BE2C (cell line): Measurements from ENCODE around the gene GALNT8.

Source experiments
- DNase-seq: peaks from one replicate; pipeline ENCODE4 v3.0.0-alpha.2; 2020
- H3K27me3 ChIP-seq: fragments of 250-450 bp; sonication (Bioruptor Pico); 2 replicates; pipeline ENCODE4 v1.5.1; 2020; ENCODE audit warnings: mild to moderate bottlenecking
- H3K36me3 ChIP-seq: fragments of 250-450 bp; sonication (Bioruptor Pico); 2 replicates; pipeline ENCODE4 v1.5.1; 2020; ENCODE audit warnings: mild to moderate bottlenecking
- H3K4me1 ChIP-seq: fragments of 250-450 bp; sonication (Bioruptor Pico); 2 replicates; pipeline ENCODE4 v1.5.1; 2020
- H3K4me3 ChIP-seq: 2 replicates; pipeline ENCODE4 v1.5.1; 2011; ENCODE audit warnings: low read depth, low read length
- H3K9me3 ChIP-seq: fragments of 250-450 bp; sonication (Bioruptor Pico); 2 replicates; pipeline ENCODE4 v1.5.1; 2020
- CTCF ChIP-seq: IDR thresholded peaks from 2 replicates; pipeline ENCODE4 v1.5.1; 2012; ENCODE audit warnings: mild to moderate bottlenecking, low read depth, low read length

The GALNT8 gene

GRCh38 chr12:4786795-4787194 is 66.6 kb downstream of the GALNT8 start:
- no peak for TF ChIP-seq CTCF
- Histone ChIP-seq H3K4me1 (no peaks in the 10 kb centered on the region), H3K27me3 (peaks cover 9% of the 10 kb centered on the region), H3K36me3 (no peaks in the 10 kb centered on the region), H3K4me3 (no peak overlapping the region), H3K9me3 (peaks cover 6% of the 10 kb centered on the region; the same call in 1 of the 2 replicates)
- DNase-seq: no peak

GRCh38 chr12:4787965-4788364 is 67.8 kb downstream of the GALNT8 start:
- peaks cover 6% of the 10 kb centered on the region; the same call in 1 of the 2 replicates for H3K9me3 ChIP-seq
- TF ChIP-seq CTCF: no peak
- H3K36me3 ChIP-seq: no peaks in the 10 kb centered on the region
- H3K27me3 ChIP-seq: peaks cover 9% of the 10 kb centered on the region
- H3K4me1 ChIP-seq: no peaks in the 10 kb centered on the region
- no peak overlapping the region for H3K4me3 ChIP-seq
- DNase-seq: no peak

GRCh38 chr12:4789776-4790175 is 69.6 kb downstream of the GALNT8 start:
- Histone ChIP-seq H3K36me3 (no peaks in the 10 kb centered on the region), H3K27me3 (no peaks in the 10 kb centered on the region; the same call in 1 of the 2 replicates), H3K4me3 (no peak overlapping the region), H3K9me3 (peaks cover 3% of the 10 kb centered on the region; the same call in 1 of the 2 replicates), H3K4me1 (no peaks in the 10 kb centered on the region)
- DNase-seq: no peak
- TF ChIP-seq CTCF: no peak

- DNase-seq: no peak
- TF ChIP-seq CTCF: no peak
- no peak overlapping the region for H3K4me3 ChIP-seq
- no peaks in the 10 kb centered on the region for H3K36me3 ChIP-seq
- peaks cover 3% of the 10 kb centered on the region; the same call in 1 of the 2 replicates for H3K9me3 ChIP-seq
- H3K4me1 ChIP-seq: no peaks in the 10 kb centered on the region
- peaks cover 5% of the 10 kb centered on the region for H3K27me3 ChIP-seq
Observed at GRCh38 chr12:4791497-4791896, 71.3 kb downstream of the GALNT8 start.

- Histone ChIP-seq H3K4me1 (no peaks in the 10 kb centered on the region), H3K36me3 (no peaks in the 10 kb centered on the region), H3K9me3 (peaks cover 3% of the 10 kb centered on the region; the same call in 1 of the 2 replicates), H3K27me3 (peaks cover 23% of the 10 kb centered on the region), H3K4me3 (no peak overlapping the region)
- DNase-seq: no peak
- no peak for TF ChIP-seq CTCF
Observed at GRCh38 chr12:4794491-4794890, 74.3 kb downstream of the GALNT8 start.

GRCh38 chr12:4796216-4796615 is 76.0 kb downstream of the GALNT8 start:
- H3K4me3 ChIP-seq: no peak overlapping the region
- peaks cover 3% of the 10 kb centered on the region; the same call in 1 of the 2 replicates for H3K9me3 ChIP-seq
- no peaks in the 10 kb centered on the region for H3K4me1 ChIP-seq
- peaks cover 27% of the 10 kb centered on the region for H3K27me3 ChIP-seq
- no peak for TF ChIP-seq CTCF
- no peaks in the 10 kb centered on the region for H3K36me3 ChIP-seq
- DNase-seq: no peak
